ENCODE data around the gene ST6GALNAC3. TPM values are rescaled to one million over a fixed set of nuclear protein-coding genes. Genes with fewer than 3 reads are reported as not detected.

ST6GALNAC3 gene
- total and polyA plus RNA-seq, 2 donors from 2014 or later = 8.8 to 15.8 TPM

- no peaks in the 10 kb centered on the region for H3K9me3 ChIP-seq (ENCODE audit: control insufficient read depth in 2 of 3, insufficient read depth in 1 of 3, low read length in 3 of 3)
- peak in 4 of 5 donors; percentile 33 to 72 (median 54) for DNase-seq
- no peaks in the 10 kb centered on the region for H3K27me3 ChIP-seq (ENCODE audit: control insufficient read depth, insufficient read depth, low read length)
- no peaks in the 10 kb centered on the region for H3K36me3 ChIP-seq (ENCODE audit: control insufficient read depth in 2 of 3, insufficient read depth in 3 of 3, low read length in 3 of 3)
- H3K4me3 ChIP-seq (ENCODE audit: low read length in 3 of 3) = no peak overlapping the region
- no peak overlapping the region for H3K27ac ChIP-seq (ENCODE audit: low read depth in 2 of 2, low read length in 2 of 2)
- H3K9ac ChIP-seq (ENCODE audit: low read length in 3 of 3) = no peak overlapping the region
- FAIRE-seq = no peak
- H3K4me1 ChIP-seq (ENCODE audit: control insufficient read depth in 2 of 3, insufficient read depth in 2 of 3, low read depth in 1 of 3, low read length in 3 of 3) = peaks cover 0 to 2% (median 0%) of the 10 kb centered on the region in 3 donors
- TF ChIP-seq CTCF (IDR thresholded peaks at IDR 0.05; ENCODE audit: borderline replicate concordance, extremely low read depth, insufficient read depth) = no peak
- intact Hi-C loops (cut with DNase I) = no loop called here
These were observed 128.6 kb downstream of the ST6GALNAC3 start for GRCh38 chr1:76203127-76203526.

GRCh38 chr1:76209238-76209637 is 134.7 kb downstream of the ST6GALNAC3 start:
- Histone ChIP-seq H3K4me3 (ENCODE audit: low read length in 3 of 3) (no peak overlapping the region), H3K36me3 (ENCODE audit: control insufficient read depth in 2 of 3, insufficient read depth in 3 of 3, low read length in 3 of 3) (no peaks in the 10 kb centered on the region), H3K9ac (ENCODE audit: low read length in 3 of 3) (no peak overlapping the region), H3K27ac (ENCODE audit: low read depth in 2 of 2, low read length in 2 of 2) (no peak overlapping the region), H3K4me1 (ENCODE audit: control insufficient read depth in 2 of 3, insufficient read depth in 2 of 3, low read depth in 1 of 3, low read length in 3 of 3) (peaks cover 0 to 2% (median 0%) of the 10 kb centered on the region in 3 donors), H3K27me3 (ENCODE audit: control insufficient read depth, insufficient read depth, low read length) (no peaks in the 10 kb centered on the region), H3K9me3 (ENCODE audit: control insufficient read depth in 2 of 3, insufficient read depth in 1 of 3, low read length in 3 of 3) (no peaks in the 10 kb centered on the region)
- DNase-seq (no peak), FAIRE-seq (no peak)
- intact Hi-C loops (cut with DNase I) = no loop called here
- no peak for TF ChIP-seq CTCF (IDR thresholded peaks at IDR 0.05; ENCODE audit: borderline replicate concordance, extremely low read depth, insufficient read depth)

- no peak for DNase-seq
- intact Hi-C loops (cut with DNase I) = no loop called here
These were observed 135.1 kb downstream of the ST6GALNAC3 start for GRCh38 chr1:76209648-76210047.

More at GRCh38 chr1:76209648-76210047, 135.1 kb downstream of the ST6GALNAC3 start:
- Histone ChIP-seq H3K27me3 (ENCODE audit: control insufficient read depth, insufficient read depth, low read length) (no peaks in the 10 kb centered on the region), H3K9me3 (ENCODE audit: control insufficient read depth in 2 of 3, insufficient read depth in 1 of 3, low read length in 3 of 3) (no peaks in the 10 kb centered on the region), H3K9ac (ENCODE audit: low read length in 3 of 3) (no peak overlapping the region), H3K27ac (ENCODE audit: low read depth in 2 of 2, low read length in 2 of 2) (no peak overlapping the region), H3K36me3 (ENCODE audit: control insufficient read depth in 2 of 3, insufficient read depth in 3 of 3, low read length in 3 of 3) (no peaks in the 10 kb centered on the region), H3K4me1 (ENCODE audit: control insufficient read depth in 2 of 3, insufficient read depth in 2 of 3, low read depth in 1 of 3, low read length in 3 of 3) (peaks cover 0 to 2% (median 0%) of the 10 kb centered on the region in 3 donors), H3K4me3 (ENCODE audit: low read length in 3 of 3) (no peak overlapping the region)
- no peak for FAIRE-seq
- no peak for TF ChIP-seq CTCF (IDR thresholded peaks at IDR 0.05; ENCODE audit: borderline replicate concordance, extremely low read depth, insufficient read depth)

Measured in kidney (tissue), 14 donors.